Kidney (tissue), 14 donors: ENCODE data around the gene CHST12. TPM values are rescaled to one million over a fixed set of nuclear protein-coding genes. Genes with fewer than 3 reads are reported as not detected.

Experiments
- DNase-seq, 5 donors: peaks; one replicate each; pipeline ENCODE4 v3.0.0-alpha.2; 2013 to 2020
- FAIRE-seq: peaks from 2 replicates; lab custom pipeline; 2012; peaks lifted over from hg19 to GRCh38; lab: Jason Lieb, UNC
- H3K27ac ChIP-seq, 2 donors: one replicate each; pipeline ENCODE4 v1.7.0; 2013; ENCODE audit warnings: low read depth in 2 of 2, low read length in 2 of 2, inconsistent platforms in 1 of 2
- H3K27me3 ChIP-seq: one replicate; pipeline ENCODE4 v1.7.1; 2013; ENCODE audit warnings: low read length, inconsistent platforms; ENCODE audit not compliant: control insufficient read depth, insufficient read depth
- H3K36me3 ChIP-seq, 3 donors: one replicate each; pipeline versions ENCODE4 v1.7.0 to v1.7.1; 2013; ENCODE audit warnings: low read length in 3 of 3, control low read depth in 1 of 3, inconsistent platforms in 1 of 3; ENCODE audit not compliant: insufficient read depth in 3 of 3, control insufficient read depth in 2 of 3
- H3K4me1 ChIP-seq, 3 donors: one replicate each; pipeline versions ENCODE4 v1.7.0 to v1.7.1; 2013; ENCODE audit warnings: low read length in 3 of 3, inconsistent platforms in 1 of 3, low read depth in 1 of 3; ENCODE audit not compliant: control insufficient read depth in 2 of 3, insufficient read depth in 2 of 3
- H3K4me3 ChIP-seq, 3 donors: one replicate each; pipeline versions ENCODE4 v1.7.0 to v1.8.1; 2013; ENCODE audit warnings: low read length in 3 of 3, control low read depth in 1 of 3, inconsistent platforms in 1 of 3
- H3K9ac ChIP-seq, 3 donors: one replicate each; pipeline versions ENCODE4 v1.7.0 to v1.7.1; 2013; ENCODE audit warnings: low read length in 3 of 3, control low read depth in 1 of 3, inconsistent platforms in 1 of 3
- H3K9me3 ChIP-seq, 3 donors: one replicate each; pipeline versions ENCODE4 v1.7.0 to v1.7.1; 2013; ENCODE audit warnings: low read length in 3 of 3, control low read depth in 1 of 3, inconsistent platforms in 1 of 3; ENCODE audit not compliant: control insufficient read depth in 2 of 3, insufficient read depth in 1 of 3
- CTCF ChIP-seq: IDR thresholded peaks from 3 replicates; pipeline ENCODE4 v1.5.1; 2012; ENCODE audit warnings: mild to moderate bottlenecking, moderate library complexity, borderline replicate concordance; ENCODE audit not compliant: insufficient read depth; ENCODE audit errors: extremely low read depth
- intact Hi-C: fragments of 100-400 bp; cut with DNase I; formaldehyde crosslinking; loops from one replicate; pipeline ENCODE4 v1.11.1; 2022
- polyA plus RNA-seq: library from polyadenylated mRNA; stranded (reverse); fragments of 350-450 nt; fragmentation: Illumina TruSeq; extraction: RNeasy Lipid Tissue Mini Kit (QIAGEN cat#74804); gene quantifications from one replicate; pipeline ENCODE4 v1.2.3, GENCODE V29; 2014; ENCODE audit warnings: low read depth, low replicate concordance; ENCODE audit not compliant: insufficient read depth
- total RNA-seq: library from RNA; stranded (reverse); fragmentation: NEBNext Ultra II Directional; extraction: Animal tissue kit (Norgen Biotek cat#: 25700); gene quantifications from one replicate; pipeline ENCODE4 v1.2.1, GENCODE V29; 2021
- donor health status: control.
- donor health status: control.
- donor health status: control.
- donor health status: control.
- donor health status: control.
- donor health status: DM: yes; HTN: yes; CAD: no.
- donor health status: Normal renal cell carcinoma (clear cell type).

Gene CHST12
- total and polyA plus RNA-seq, 2 donors from 2014 or later, result 16.3 to 25.6 TPM

GRCh38 chr7:2490181-2490651 is 86.8 kb downstream of the CHST12 start:
- TF ChIP-seq CTCF, result no peak
- no peaks in the 10 kb centered on the region for H3K9me3 ChIP-seq
- DNase-seq (peak in 2 of 5 donors; percentile 79), FAIRE-seq (no peak)
- no peak overlapping the region for H3K4me3 ChIP-seq
- H3K36me3 ChIP-seq, result no peaks in the 10 kb centered on the region
- no peak overlapping the region for H3K9ac ChIP-seq
- H3K27ac ChIP-seq, result peak overlapping the region in 1 of 2 donors; percentile 73
- H3K27me3 ChIP-seq, result no peaks in the 10 kb centered on the region
- peaks cover 0 to 14% (median 0%) of the 10 kb centered on the region in 3 donors for H3K4me1 ChIP-seq
- intact Hi-C loops, result no loop called here

- no peaks in the 10 kb centered on the region for H3K9me3 ChIP-seq
- H3K4me3 ChIP-seq, result no peak overlapping the region
- no peak for TF ChIP-seq CTCF
- no peak for DNase-seq
- H3K36me3 ChIP-seq, result no peaks in the 10 kb centered on the region
- no peak for FAIRE-seq
- H3K4me1 ChIP-seq, result peaks cover 0 to 14% (median 0%) of the 10 kb centered on the region in 3 donors
- no peaks in the 10 kb centered on the region for H3K27me3 ChIP-seq
- H3K9ac ChIP-seq, result no peak overlapping the region
- intact Hi-C loops, result no loop called here
- H3K27ac ChIP-seq, result no peak overlapping the region
Observed at GRCh38 chr7:2492038-2492437, 88.6 kb downstream of the CHST12 start.

GRCh38 chr7:2493205-2494164 is 90.1 kb downstream of the CHST12 start:
- Histone ChIP-seq H3K27ac (no peak overlapping the region), H3K9me3 (no peaks in the 10 kb centered on the region), H3K4me1 (peaks cover 0 to 10% (median 0%) of the 10 kb centered on the region in 3 donors), H3K9ac (no peak overlapping the region), H3K4me3 (no peak overlapping the region), H3K36me3 (no peaks in the 10 kb centered on the region), H3K27me3 (no peaks in the 10 kb centered on the region)
- DNase-seq (peak in 2 of 5 donors; percentile 41 to 86), FAIRE-seq (no peak)
- no peak for TF ChIP-seq CTCF
- intact Hi-C loops, result no loop called here
